Measurements from ENCODE around the gene PPP1R1B.
A peak's percentile ranks its signal among the peaks of the same experiment; 100 is the strongest.
"Not testable (repeated sequence)": the region's sequence is repeated elsewhere in the genome, so short reads cannot be mapped to it uniquely, and the experiment has no call there.

PPP1R1B gene

GRCh38 chr17:39626171-39627046 lies at the start of gene PPP1R1B:
Gene PPP1R1B, plus strand, starts transcription at chr17:39626952. Its CDS starts 441 bp downstream, at chr17:39627393.
- DNase-seq, result peak; percentile 46

GRCh38 chr17:39578272-39578671 lies 48.5 kb upstream of the PPP1R1B start:
- DNase-seq, result no peak

- no peak for DNase-seq
Observed at GRCh38 chr17:39579318-39580081, 47.3 kb upstream of the PPP1R1B start.

GRCh38 chr17:39580082-39580468 lies 46.7 kb upstream of the PPP1R1B start:
- no peak for DNase-seq

GRCh38 chr17:39581071-39581758 lies 45.5 kb upstream of the PPP1R1B start:
- no peak for DNase-seq

- no peak for DNase-seq
Observed at GRCh38 chr17:39581759-39582085, 45.0 kb upstream of the PPP1R1B start.

- DNase-seq, result no peak
Observed at GRCh38 chr17:39582658-39583057, 44.1 kb upstream of the PPP1R1B start.

- DNase-seq, result not testable (repeated sequence)
Observed at GRCh38 chr17:39590180-39590579, 36.6 kb upstream of the PPP1R1B start.

GRCh38 chr17:39591958-39592954 lies 34.5 kb upstream of the PPP1R1B start:
- no peak for DNase-seq

- no peak for DNase-seq
Observed at GRCh38 chr17:39593371-39593770, 33.4 kb upstream of the PPP1R1B start.

GRCh38 chr17:39595294-39595693 lies 31.5 kb upstream of the PPP1R1B start:
- DNase-seq, result no peak

GRCh38 chr17:39595928-39596510 lies 30.7 kb upstream of the PPP1R1B start:
- DNase-seq, result no peak

GRCh38 chr17:39596543-39597267 lies 30.0 kb upstream of the PPP1R1B start:
- DNase-seq, result no peak

GRCh38 chr17:39597372-39598046 lies 29.2 kb upstream of the PPP1R1B start:
- DNase-seq, result no peak

GRCh38 chr17:39598047-39598481 lies 28.7 kb upstream of the PPP1R1B start:
- DNase-seq, result no peak

- DNase-seq, result no peak
Observed at GRCh38 chr17:39598630-39599003, 28.1 kb upstream of the PPP1R1B start.

- no peak for DNase-seq
Observed at GRCh38 chr17:39599004-39599664, 27.6 kb upstream of the PPP1R1B start.

- DNase-seq, result no peak
Observed at GRCh38 chr17:39599665-39600231, 27.0 kb upstream of the PPP1R1B start.

GRCh38 chr17:39600288-39600996 lies 26.3 kb upstream of the PPP1R1B start:
- no peak for DNase-seq

Measured in activated CD8-positive, alpha-beta memory T cell treated with anti-CD3 and anti-CD28 coated beads, Interleukin-2, amount 50 U/mL, for 4 hours (primary cell).